Erythroblast (primary cell): ENCODE results near the gene CRY1.

Experiments
- GATA1 ChIP-seq: IDR thresholded peaks from 2 replicates; pipeline ENCODE4 v1.6.1; 2011; ENCODE audit warnings: low read depth, mild to moderate bottlenecking, control low read depth, low read length, moderate library complexity
- POLR2A ChIP-seq: IDR thresholded peaks from 2 replicates; pipeline ENCODE4 v1.6.1; 2011; ENCODE audit warnings: mild to moderate bottlenecking, low read length

DNA sequence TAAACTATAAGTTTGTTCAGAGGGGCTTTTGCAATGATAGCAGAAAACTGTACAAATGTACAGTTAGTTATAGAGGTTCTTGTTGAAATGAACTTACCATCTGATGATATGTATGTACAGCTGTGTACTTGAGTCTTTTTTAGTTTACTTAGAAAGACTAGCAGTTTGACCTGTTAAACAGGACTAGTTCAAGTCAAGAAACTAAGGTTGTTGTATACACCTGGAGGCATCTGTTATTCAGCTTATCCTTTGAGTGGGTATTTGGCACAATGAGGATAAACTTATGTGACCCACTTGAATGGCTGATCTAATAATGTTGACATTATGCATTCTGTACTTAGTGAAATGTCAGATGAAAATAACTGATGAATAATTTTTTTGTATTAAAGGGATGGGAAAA, 119.8 kb downstream of the CRY1 start:
- TF ChIP-seq POLR2A (no peak), GATA1 (no peak)
